A549 treated with CORT108297 at 1 μM for 4 hours (cell line): ENCODE measurements around the gene FBXW11. TPM values are rescaled to one million over a fixed set of nuclear protein-coding genes. Genes with fewer than 3 reads are reported as not detected.

Experiments used
- total RNA-seq: library from RNA; stranded (reverse); fragments of 200-300 nt; extraction: Qiagen RNA extraction; gene quantifications from 5 replicates; pipeline ENCODE4 v1.2.3, GENCODE V29; 2022

The FBXW11 gene
- total RNA-seq: 31.8 to 43.4 TPM (median 37.9 TPM) in 5 replicates

GRCh38 chr5:172006321-172007174, at the start of gene FBXW11:
FBXW11 (minus strand) TSS chr5:172006638; CDS start chr5:172006502, 136 bp downstream.

Other genes with a start within 250 kb of the FBXW11 start
- not detected in 5 replicates for gene SMIM23, start 220.8 kb downstream of the FBXW11 start, total RNA-seq
- gene STK10, start 181.6 kb upstream of the FBXW11 start, total RNA-seq: 19.6 to 24.7 TPM (median 22.4 TPM) in 5 replicates
- gene EFCAB9, start 187.5 kb upstream of the FBXW11 start, total RNA-seq: not detected in 5 replicates